Hypothalamus (tissue), 51 donors: ENCODE measurements around the gene INSL3.

Experiments used
- DNase-seq, 51 donors: peaks; one replicate each; lab custom pipeline; 2025; lab: John Stamatoyannopoulos, UW

The INSL3 gene

GRCh38 chr19:17847538-17848366 is 26.4 kb upstream of the INSL3 start, which contains the start of gene JAK3:
Gene JAK3 (minus strand): TSS chr19:17847982. CDS start chr19:17844417, 3,565 bp downstream.
- peak in 41 of 51 donors; percentile 14 to 76 (median 41) for DNase-seq

- DNase-seq = no peak
Measured at GRCh38 chr19:17846146-17846545, 24.8 kb upstream of the INSL3 start.

- no peak for DNase-seq
Measured at GRCh38 chr19:17843908-17844490, 22.7 kb upstream of the INSL3 start.

- DNase-seq = no peak
Measured at GRCh38 chr19:17843292-17843827, 22.0 kb upstream of the INSL3 start.

GRCh38 chr19:17842663-17843291 is 21.5 kb upstream of the INSL3 start:
- no peak for DNase-seq

- DNase-seq = peak in 37 of 51 donors; percentile 3 to 78 (median 48)
Measured at GRCh38 chr19:17841810-17842662, 20.7 kb upstream of the INSL3 start.

- no peak for DNase-seq
Measured at GRCh38 chr19:17841371-17841809, 20.1 kb upstream of the INSL3 start.

GRCh38 chr19:17840019-17840418 is 18.7 kb upstream of the INSL3 start:
- no peak for DNase-seq

GRCh38 chr19:17837972-17838371 is 16.7 kb upstream of the INSL3 start:
- DNase-seq = no peak

GRCh38 chr19:17836530-17836929 is 15.2 kb upstream of the INSL3 start:
- no peak for DNase-seq

- DNase-seq = no peak
Measured at GRCh38 chr19:17835182-17836006, 14.1 kb upstream of the INSL3 start.

GRCh38 chr19:17834350-17835181 is 13.2 kb upstream of the INSL3 start:
- DNase-seq = no peak

- no peak for DNase-seq
Measured at GRCh38 chr19:17832443-17833208, 11.3 kb upstream of the INSL3 start.

- peak in 1 of 51 donors; percentile 5 for DNase-seq
Measured at GRCh38 chr19:17831419-17831888, 10.1 kb upstream of the INSL3 start.

- peak in 42 of 51 donors; percentile 3 to 86 (median 58) for DNase-seq
Measured at GRCh38 chr19:17830567-17831418, 9.5 kb upstream of the INSL3 start.

- peak in 22 of 51 donors; percentile 4 to 73 (median 28) for DNase-seq
Measured at GRCh38 chr19:17829855-17830566, 8.7 kb upstream of the INSL3 start.
